Measurements from ENCODE around the gene EPHB6.

DNA sequence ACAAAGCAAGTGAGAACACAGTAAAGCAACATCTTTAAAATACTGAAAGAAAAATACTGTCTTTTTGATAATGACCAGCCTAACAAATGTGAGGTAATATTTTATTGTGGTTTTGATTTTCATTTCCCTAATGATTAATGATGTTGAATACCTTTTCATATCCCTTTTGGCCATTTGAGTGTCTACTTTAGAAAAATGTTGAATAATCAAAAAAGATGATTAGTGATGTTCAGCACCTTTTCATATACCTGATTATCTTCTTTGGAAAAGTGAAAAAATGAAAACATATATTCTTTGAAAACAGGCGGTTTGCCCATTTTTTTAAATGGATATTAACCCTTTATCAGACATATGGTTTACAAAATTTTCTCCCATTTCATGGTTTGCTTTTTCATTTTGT lies 32.2 kb upstream of the EPHB6 start:
- no peak for TF ChIP-seq POLR2AphosphoS5 (IDR thresholded peaks at IDR 0.05; ENCODE audit: borderline replicate concordance, low read depth, low read length)
- TF ChIP-seq EZH2 (IDR thresholded peaks at IDR 0.05), result no peak
- TF ChIP-seq FOXP2 (optimal IDR thresholded peaks at IDR 0.05; ENCODE audit: control extremely low read depth, extremely low read length, insufficient read depth), result no peak

All from SK-N-MC (cell line).